ENCODE data around the gene BNIPL.

Gene BNIPL

GRCh38 chr1:151059109-151060006 lies 23.0 kb downstream of the BNIPL start, which contains the start of gene CDC42SE1:
Gene CDC42SE1, minus strand, starts transcription at chr1:151059622. Its CDS starts 3,892 bp downstream, at chr1:151055730.
- peak; percentile 69 for DNase-seq

- no peak for DNase-seq
These were observed 23.7 kb downstream of the BNIPL start, which contains the start of gene MLLT11 for GRCh38 chr1:151060007-151060656. Gene MLLT11, plus strand, starts transcription at chr1:151060397. Its CDS starts 6,828 bp downstream, at chr1:151067225.

- DNase-seq, result peak; percentile 5
These were observed 24.5 kb downstream of the BNIPL start for GRCh38 chr1:151060657-151061421.

- DNase-seq, result no peak
These were observed 25.3 kb downstream of the BNIPL start for GRCh38 chr1:151061704-151062103.

- DNase-seq, result no peak
These were observed 26.5 kb downstream of the BNIPL start for GRCh38 chr1:151062741-151063371.

- DNase-seq, result no peak
These were observed 28.8 kb downstream of the BNIPL start for GRCh38 chr1:151065089-151065645.

- DNase-seq, result no peak
These were observed 30.8 kb downstream of the BNIPL start for GRCh38 chr1:151067185-151067584.

GRCh38 chr1:151069103-151069486 lies 32.7 kb downstream of the BNIPL start:
- no peak for DNase-seq

- peak; percentile 70 for DNase-seq
These were observed 34.3 kb downstream of the BNIPL start, which contains the start of gene GABPB2 for GRCh38 chr1:151070474-151071276. Gene GABPB2, plus strand, starts transcription at chr1:151070761. Its CDS starts 17,429 bp downstream, at chr1:151088190.

- no peak for DNase-seq
These were observed 35.8 kb downstream of the BNIPL start for GRCh38 chr1:151072224-151072623.

- DNase-seq, result no peak
These were observed 49.7 kb downstream of the BNIPL start for GRCh38 chr1:151085953-151086559.

Data from GF-D8 (cell line).